ENCODE measurements around the gene MYOG.

The MYOG gene

GRCh38 chr1:203117611-203118575 lies 32.1 kb upstream of the MYOG start:
- DNase-seq (ENCODE audit: low spot score) = peak; percentile 92

- no peak for DNase-seq (ENCODE audit: low spot score)
Observed at GRCh38 chr1:203116091-203116820, 30.4 kb upstream of the MYOG start.

- DNase-seq (ENCODE audit: low spot score) = no peak
Observed at GRCh38 chr1:203114202-203114601, 28.4 kb upstream of the MYOG start.

- DNase-seq (ENCODE audit: low spot score) = no peak
Observed at GRCh38 chr1:203113308-203113707, 27.5 kb upstream of the MYOG start.

GRCh38 chr1:203112475-203112874 lies 26.7 kb upstream of the MYOG start:
- DNase-seq (ENCODE audit: low spot score) = no peak

- DNase-seq (ENCODE audit: low spot score) = no peak
Observed at GRCh38 chr1:203104789-203105390, 19.1 kb upstream of the MYOG start.

GRCh38 chr1:203103829-203104495 lies 18.1 kb upstream of the MYOG start:
- no peak for DNase-seq (ENCODE audit: low spot score)

- no peak for DNase-seq (ENCODE audit: low spot score)
Observed at GRCh38 chr1:203103216-203103615, 17.4 kb upstream of the MYOG start.

GRCh38 chr1:203101813-203102634 lies 16.2 kb upstream of the MYOG start:
- DNase-seq (ENCODE audit: low spot score) = peak; percentile 32

GRCh38 chr1:203100516-203100869 lies 14.7 kb upstream of the MYOG start:
- no peak for DNase-seq (ENCODE audit: low spot score)

GRCh38 chr1:203099805-203100515 lies 14.1 kb upstream of the MYOG start:
- DNase-seq (ENCODE audit: low spot score) = peak; percentile 19

- peak; percentile 17 for DNase-seq (ENCODE audit: low spot score)
Observed at GRCh38 chr1:203098914-203099520, 13.2 kb upstream of the MYOG start.

GRCh38 chr1:203098445-203098844 lies 12.6 kb upstream of the MYOG start:
- peak; percentile 23 for DNase-seq (ENCODE audit: low spot score)

- DNase-seq (ENCODE audit: low spot score) = no peak
Observed at GRCh38 chr1:203097001-203097400, 11.2 kb upstream of the MYOG start.

- DNase-seq (ENCODE audit: low spot score) = no peak
Observed at GRCh38 chr1:203096566-203096965, 10.8 kb upstream of the MYOG start.

- DNase-seq (ENCODE audit: low spot score) = no peak
Observed at GRCh38 chr1:203095061-203095690, 9.4 kb upstream of the MYOG start.

GRCh38 chr1:203093754-203094410 lies 8.1 kb upstream of the MYOG start:
- DNase-seq (ENCODE audit: low spot score) = no peak

GRCh38 chr1:203091761-203092330 lies 6.0 kb upstream of the MYOG start:
- DNase-seq (ENCODE audit: low spot score) = peak; percentile 29

GRCh38 chr1:203091199-203091477 lies 5.3 kb upstream of the MYOG start:
- peak; percentile 34 for DNase-seq (ENCODE audit: low spot score)
